ENCODE measurements around the gene PTGDS.

The PTGDS gene

DNA sequence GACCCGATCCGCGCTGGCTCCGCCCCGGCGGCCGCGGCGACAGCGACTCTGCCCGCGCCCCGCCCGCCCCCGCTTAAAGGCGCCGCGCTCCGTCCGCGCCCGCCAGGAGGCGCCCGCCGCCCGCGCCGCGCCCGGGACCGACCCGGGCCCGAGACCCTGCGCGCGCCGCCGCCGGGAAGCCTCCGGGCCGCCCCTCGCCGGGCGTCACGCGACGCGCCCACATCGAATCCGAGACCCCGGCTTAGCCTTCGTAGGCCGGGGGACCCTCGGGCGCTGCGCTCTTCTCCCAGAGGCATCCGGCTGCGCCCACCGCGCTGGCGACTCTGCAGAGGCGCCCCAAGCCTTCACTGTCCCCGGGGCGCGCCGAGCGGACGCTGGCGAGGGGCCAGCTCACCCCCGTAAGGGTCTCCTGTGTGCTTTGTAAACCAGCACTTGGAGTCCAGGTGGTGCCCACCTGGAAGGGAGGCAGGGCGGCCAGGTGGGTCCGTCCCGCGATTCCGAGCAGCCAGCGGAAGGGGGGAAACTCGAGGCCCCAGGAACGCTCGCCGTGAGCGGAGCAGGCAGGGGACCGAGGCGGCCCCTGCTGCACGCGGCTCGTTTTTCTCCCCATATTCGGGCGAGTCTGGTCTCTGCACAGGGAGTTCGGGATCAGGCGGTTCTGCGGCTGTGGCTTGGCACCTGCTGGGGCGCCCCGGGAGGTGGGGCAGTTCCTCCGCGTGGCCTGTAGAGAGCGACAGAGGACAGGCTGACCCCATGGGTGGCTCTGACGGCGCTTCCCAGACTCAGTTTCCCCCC is 51.2 kb downstream of the PTGDS start:
- Mint-ChIP-seq H3K4me3 (peak overlapping the region; percentile 61), H3K9me3 (no peaks in the 10 kb centered on the region), H3K36me3 (ENCODE audit: low read depth) (no peaks in the 10 kb centered on the region), H3K4me1 (ENCODE audit: low read depth) (peaks cover 48% of the 10 kb centered on the region), H3K27me3 (no peaks in the 10 kb centered on the region), H3K27ac (peak overlapping the region; percentile 22)
- peak; percentile 82 for DNase-seq

DNA sequence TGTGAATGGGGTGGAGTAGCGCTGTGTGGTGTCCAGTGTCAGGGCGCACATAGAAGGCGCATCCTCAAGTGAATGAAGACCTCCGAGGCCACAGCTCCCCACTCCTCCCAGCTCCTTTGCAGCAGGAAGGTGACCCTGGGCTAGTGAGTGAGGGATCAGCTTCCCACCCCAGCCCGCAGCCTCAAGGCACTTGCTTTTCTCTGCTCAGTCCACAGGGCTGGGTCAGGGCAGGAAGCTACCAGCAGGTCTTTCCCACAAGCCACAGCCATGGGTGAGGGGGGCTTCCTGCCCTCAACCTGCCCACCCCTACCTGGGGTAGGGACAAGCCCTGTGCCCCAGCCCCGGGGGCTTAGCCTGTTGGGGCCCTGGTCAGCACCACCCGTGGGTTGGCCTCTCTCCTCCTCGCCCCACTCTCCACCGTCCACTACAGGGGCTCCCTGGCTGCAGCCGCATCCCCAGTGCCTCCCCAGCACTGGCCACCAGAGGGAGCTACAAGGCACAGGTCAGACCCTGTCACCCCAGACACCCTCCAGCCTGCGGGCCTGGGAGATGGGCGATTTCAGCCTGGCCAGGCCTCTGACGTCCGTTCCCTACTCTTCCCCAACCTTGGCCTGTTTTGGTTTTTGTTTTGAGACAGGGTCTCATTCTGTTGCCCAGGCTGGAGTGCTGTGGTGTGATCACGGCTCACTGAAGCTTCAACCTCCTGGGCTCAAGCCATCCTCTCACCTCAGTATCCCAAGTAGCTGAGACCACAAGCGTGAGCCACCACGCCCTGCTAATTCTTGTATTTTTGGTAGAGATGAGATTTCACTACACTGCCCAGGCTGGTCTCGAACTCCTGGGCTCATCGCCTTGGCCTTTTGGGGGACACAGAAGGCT is 52.0 kb downstream of the PTGDS start:
- Mint-ChIP-seq H3K4me1 (ENCODE audit: low read depth) (peaks cover 53% of the 10 kb centered on the region), H3K4me3 (peak overlapping the region; percentile 61), H3K9me3 (no peaks in the 10 kb centered on the region), H3K27me3 (no peaks in the 10 kb centered on the region), H3K27ac (peak overlapping the region; percentile 68), H3K36me3 (ENCODE audit: low read depth) (no peaks in the 10 kb centered on the region)
- DNase-seq, result peak; percentile 87

DNA sequence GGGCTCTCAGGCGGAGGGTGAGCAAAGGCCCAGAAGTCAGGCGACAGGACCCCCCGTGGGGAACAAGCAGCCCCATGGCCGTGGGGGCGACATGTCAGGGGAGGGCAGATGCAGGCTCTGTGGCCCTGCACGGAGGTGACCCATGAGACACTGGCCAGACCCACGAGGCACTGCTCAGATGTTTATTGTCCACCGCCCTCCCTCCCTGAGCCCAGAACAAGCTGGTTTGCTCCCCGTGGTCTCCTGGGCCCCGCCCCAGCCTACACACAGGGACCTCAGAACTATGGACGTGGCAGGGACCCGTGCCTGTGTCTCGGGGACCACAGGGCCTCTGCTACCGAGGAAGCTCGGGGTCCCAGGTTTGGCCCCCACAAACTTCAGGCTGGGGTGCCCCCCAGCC is 52.7 kb downstream of the PTGDS start:
- no peaks in the 10 kb centered on the region for H3K27me3 Mint-ChIP-seq
- H3K9me3 Mint-ChIP-seq, result no peaks in the 10 kb centered on the region
- H3K4me1 Mint-ChIP-seq (ENCODE audit: low read depth), result peaks cover 60% of the 10 kb centered on the region
- no peak for DNase-seq
- H3K27ac Mint-ChIP-seq, result peak overlapping the region; percentile 72
- peak overlapping the region; percentile 47 for H3K4me3 Mint-ChIP-seq
- no peaks in the 10 kb centered on the region for H3K36me3 Mint-ChIP-seq (ENCODE audit: low read depth)

DNA sequence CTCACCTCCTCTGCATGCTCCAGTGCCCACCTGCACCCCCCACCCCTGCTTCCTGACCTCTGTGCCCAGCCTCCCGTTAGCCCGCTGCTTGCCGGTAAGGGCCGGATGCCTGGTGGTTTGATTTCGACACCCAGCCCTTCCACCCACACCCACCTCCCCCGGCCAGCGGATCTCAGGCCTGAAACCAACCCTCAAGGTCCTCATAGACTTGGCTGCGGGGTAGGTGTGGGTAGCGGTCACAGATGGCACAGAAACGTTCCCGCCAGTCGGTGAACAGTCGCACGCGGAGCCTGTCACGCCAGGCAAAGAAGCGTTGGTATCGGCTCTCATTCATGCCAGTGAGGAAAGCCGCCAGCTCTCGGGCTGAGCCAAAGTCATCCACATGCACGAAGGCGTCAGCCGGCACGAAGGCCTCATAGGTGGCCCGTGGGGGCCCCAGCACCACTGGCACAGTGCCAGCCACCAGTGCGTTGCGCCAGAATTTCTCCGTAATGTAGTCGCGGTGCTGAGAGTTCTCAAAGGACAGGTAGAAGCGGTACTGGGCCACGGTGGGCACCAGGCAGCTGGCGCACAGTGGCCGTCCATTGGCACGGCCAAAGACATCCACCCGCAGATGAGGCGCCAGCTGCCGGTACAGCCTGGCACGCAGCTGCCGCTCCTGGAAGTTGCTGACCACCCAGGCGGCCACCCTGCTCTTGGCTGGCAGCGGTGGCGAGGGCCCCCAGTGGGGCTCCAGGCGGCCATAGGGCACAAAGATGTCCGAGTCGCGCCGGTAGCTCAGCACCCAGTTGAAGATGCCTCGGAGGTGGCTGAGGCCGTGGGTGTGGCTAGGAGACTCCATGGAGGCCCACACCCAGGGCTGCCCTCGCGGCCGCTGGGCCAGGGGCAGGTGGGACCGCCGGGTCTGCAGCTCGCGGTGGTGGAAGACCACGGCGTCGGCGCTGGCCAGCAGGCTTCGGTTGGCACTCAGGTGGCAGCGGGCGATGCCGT is 53.5 kb downstream of the PTGDS start:
- peak overlapping the region; percentile 72 for H3K27ac Mint-ChIP-seq
- H3K9me3 Mint-ChIP-seq, result no peaks in the 10 kb centered on the region
- peaks cover 64% of the 10 kb centered on the region for H3K4me1 Mint-ChIP-seq (ENCODE audit: low read depth)
- DNase-seq, result peak; percentile 73
- H3K36me3 Mint-ChIP-seq (ENCODE audit: low read depth), result no peaks in the 10 kb centered on the region
- no peaks in the 10 kb centered on the region for H3K27me3 Mint-ChIP-seq
- peak overlapping the region; percentile 47 for H3K4me3 Mint-ChIP-seq
